Colonic mucosa (tissue), 4 donors: Measurements from ENCODE around the gene CDC5L. TPM values are rescaled to one million over a fixed set of nuclear protein-coding genes. Genes with fewer than 3 reads are reported as not detected.
A peak's percentile ranks its signal among the peaks of the same experiment; 100 is the strongest.

Experiments
- DNase-seq: peaks from one replicate; pipeline ENCODE4 v3.0.0-alpha.2; 2020
- H3K27ac ChIP-seq: fragments of 200-600 bp; one replicate; pipeline ENCODE4 v1.8.0; 2021
- H3K27me3 ChIP-seq: fragments of 200-600 bp; one replicate; pipeline ENCODE4 v1.8.0; 2021
- H3K36me3 ChIP-seq: fragments of 200-600 bp; one replicate; pipeline ENCODE4 v1.8.0; 2021
- H3K4me1 ChIP-seq: fragments of 200-600 bp; one replicate; pipeline ENCODE4 v1.8.0; 2021; ENCODE audit warnings: mild to moderate bottlenecking
- H3K4me3 ChIP-seq: fragments of 200-600 bp; one replicate; pipeline ENCODE4 v1.8.0; 2021
- H3K9ac ChIP-seq, 2 donors: one replicate each; pipeline ENCODE4 v1.7.0; 2013; ENCODE audit warnings: control low read depth in 2 of 2, low read depth in 2 of 2, low read length in 2 of 2
- H3K9me3 ChIP-seq: fragments of 200-600 bp; one replicate; pipeline ENCODE4 v1.8.0; 2021
- CTCF ChIP-seq: fragments of 200-600 bp; IDR thresholded peaks from one replicate; pipeline ENCODE4 v1.8.0; 2022; ENCODE audit warnings: antibody characterized with exemption, mild to moderate bottlenecking
- intact Hi-C: fragments of 100-400 bp; cut with DNase I; formaldehyde crosslinking; loops from one replicate; pipeline ENCODE4 v1.14.1; 2022
- total RNA-seq, 2 donors: library from RNA; stranded (reverse); fragmentation: NEBNext Ultra II Directional in 1 of 2; extraction: Animal tissue kit (Norgen Biotek cat#: 25700) in 1 of 2; gene quantifications; one replicate each; pipeline ENCODE4 v1.2.1, GENCODE V29; 2021
- donor health status: healthy.
- donor health status: DM: no; HTN: no; CAD: no.
- donor health status: DM: no; HTN: no; CAD: no.

Gene CDC5L
- total RNA-seq = 10 to 100 TPM; 20.6 to 20.8 TPM

GRCh38 chr6:44387346-44388134 is at the start of gene CDC5L:
Gene CDC5L (plus strand): TSS chr6:44387706. CDS start chr6:44387824, 118 bp downstream.
- Histone ChIP-seq H3K27me3 (no peaks in the 10 kb centered on the region), H3K27ac (peak within 1 kb of the TSS; percentile 92), H3K4me3 (peak within 1 kb of the TSS; percentile 71), H3K4me1 (peaks cover 8% of the 10 kb centered on the region), H3K9ac (peak within 1 kb of the TSS; percentile 84 to 87), H3K36me3 (no peaks in the 10 kb centered on the region), H3K9me3 (no peaks in the 10 kb centered on the region)
- no peak for TF ChIP-seq CTCF
- intact Hi-C loops = no loop called here
- peak; percentile 96 for DNase-seq

DNA sequence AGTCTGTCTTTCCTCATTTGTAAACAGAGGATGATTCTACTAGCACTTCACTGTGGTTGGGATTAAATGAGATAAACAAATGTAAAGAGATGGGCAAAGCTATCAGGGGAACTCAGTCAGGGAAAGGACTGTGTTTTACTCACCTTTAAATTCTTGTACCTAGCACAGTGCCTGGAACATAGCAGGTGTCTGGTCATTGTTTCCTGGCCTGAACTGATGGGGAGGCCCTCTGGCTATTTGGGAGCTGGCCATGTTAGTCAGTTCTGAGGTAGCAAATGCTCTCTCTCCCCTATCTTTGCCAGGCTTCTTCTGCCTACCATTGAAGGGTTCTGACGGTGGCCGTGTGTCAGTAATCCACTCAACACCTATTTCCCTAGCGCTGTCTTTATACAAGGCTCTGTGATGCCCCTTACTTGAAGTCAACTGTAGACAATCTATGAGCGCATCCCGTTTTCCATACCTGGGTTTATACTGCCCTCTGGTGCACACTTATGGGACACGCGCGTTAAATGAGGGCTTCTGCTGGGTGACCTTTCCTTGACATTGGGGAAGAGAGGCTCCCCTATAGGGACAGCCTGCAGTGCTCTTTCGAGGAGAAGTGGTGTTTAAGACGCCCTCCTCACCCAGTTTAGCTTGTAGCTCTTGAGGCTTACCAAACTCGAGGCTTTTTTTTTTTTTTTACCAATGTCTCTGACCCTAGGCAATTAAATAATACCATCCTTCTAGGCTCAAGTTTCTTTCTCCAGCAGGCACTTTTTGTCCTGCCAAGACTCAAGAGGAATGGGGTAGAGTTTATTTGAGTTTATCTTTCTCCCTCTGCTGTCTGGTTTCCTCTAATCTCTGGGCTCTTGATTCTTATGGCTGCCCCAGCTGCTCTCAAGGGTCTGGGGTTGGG is 49.0 kb upstream of the CDC5L start:
- Histone ChIP-seq H3K9me3 (no peaks in the 10 kb centered on the region), H3K27me3 (peaks cover 9% of the 10 kb centered on the region), H3K9ac (no peak overlapping the region), H3K27ac (no peak overlapping the region), H3K4me3 (no peak overlapping the region), H3K36me3 (no peaks in the 10 kb centered on the region), H3K4me1 (no peaks in the 10 kb centered on the region)
- TF ChIP-seq CTCF = peak; percentile 52
- intact Hi-C loops = loop anchor here (2.0 to 10.0 kb wide), 2 partner anchors 70 to 244 kb away; no protein-coding TSS in a partner anchor
- peak; percentile 68 for DNase-seq

DNA sequence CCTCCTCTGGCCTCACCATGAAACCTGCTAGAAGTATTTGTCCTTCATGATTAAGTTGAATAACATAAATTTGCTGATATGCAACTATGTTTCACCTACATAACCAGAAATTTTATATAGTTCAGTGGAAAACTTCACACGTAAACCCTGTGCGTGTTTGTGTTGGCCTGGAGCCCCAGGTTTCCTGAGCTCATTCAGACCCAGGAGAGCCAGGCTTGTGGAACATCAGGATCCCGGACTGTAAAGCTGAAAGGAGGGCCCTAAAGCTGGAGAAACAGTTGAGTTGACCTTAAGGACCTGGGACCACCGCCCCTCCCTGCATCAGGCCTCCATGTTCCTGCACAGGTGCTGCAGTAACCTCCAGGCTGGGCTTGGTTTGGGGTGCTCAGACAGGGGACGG is 48.2 kb upstream of the CDC5L start:
- no peak overlapping the region for H3K27ac ChIP-seq
- H3K9ac ChIP-seq = no peak overlapping the region
- H3K9me3 ChIP-seq = no peaks in the 10 kb centered on the region
- H3K27me3 ChIP-seq = peaks cover 9% of the 10 kb centered on the region
- no peak for DNase-seq
- H3K36me3 ChIP-seq = no peaks in the 10 kb centered on the region
- no peak overlapping the region for H3K4me3 ChIP-seq
- intact Hi-C loops = loop anchor here (2.0 to 10.0 kb wide), 2 partner anchors 70 to 244 kb away; no protein-coding TSS in a partner anchor
- TF ChIP-seq CTCF = no peak
- no peaks in the 10 kb centered on the region for H3K4me1 ChIP-seq

- H3K9me3 ChIP-seq = no peaks in the 10 kb centered on the region
- H3K4me1 ChIP-seq = no peaks in the 10 kb centered on the region
- peaks cover 9% of the 10 kb centered on the region for H3K27me3 ChIP-seq
- no peaks in the 10 kb centered on the region for H3K36me3 ChIP-seq
- intact Hi-C loops = loop anchor here (2.0 to 10.0 kb wide), 2 partner anchors 71 to 245 kb away; no protein-coding TSS in a partner anchor
- DNase-seq = no peak
- H3K27ac ChIP-seq = no peak overlapping the region
- TF ChIP-seq CTCF = no peak
- H3K4me3 ChIP-seq = no peak overlapping the region
- H3K9ac ChIP-seq = no peak overlapping the region
Measured at GRCh38 chr6:44339763-44340625, 47.5 kb upstream of the CDC5L start.
